ENCODE measurements around the gene FAM210B.

Gene FAM210B

GRCh38 chr20:56380375-56380774 is 21.6 kb downstream of the FAM210B start:
- Histone ChIP-seq H3K79me2 (ENCODE audit: control insufficient read depth, low read length) (peaks cover 84% of the 10 kb centered on the region), H3K36me3 (ENCODE audit: control insufficient read depth, low read length) (peaks cover 95% of the 10 kb centered on the region), H3F3A (ENCODE audit: control insufficient read depth, insufficient read depth) (no peaks in the 10 kb centered on the region), H3K27me3 (ENCODE audit: control insufficient read depth, low read length) (no peaks in the 10 kb centered on the region), H3K4me3 (ENCODE audit: low read length) (no peak overlapping the region), H3K4me2 (ENCODE audit: low read length) (no peak overlapping the region), H3K4me1 (ENCODE audit: control insufficient read depth, low read length) (no peaks in the 10 kb centered on the region), H3K9me2 (replicated peaks; ENCODE audit: control insufficient read depth, low read length) (no peaks in the 10 kb centered on the region), H3K27ac (ENCODE audit: low read depth, low read length) (no peak overlapping the region), H3K9me3 (ENCODE audit: control insufficient read depth, insufficient read depth, low read length) (no peaks in the 10 kb centered on the region), H4K20me1 (ENCODE audit: control insufficient read depth, insufficient read depth, low read depth, low read length) (no peaks in the 10 kb centered on the region; the same call in 1 of the 2 replicates)
- TF ChIP-seq EZH2phosphoT487 (IDR thresholded peaks at IDR 0.05; ENCODE audit: borderline replicate concordance, low read length) = no peak
- TF ChIP-seq, protein P1, sequence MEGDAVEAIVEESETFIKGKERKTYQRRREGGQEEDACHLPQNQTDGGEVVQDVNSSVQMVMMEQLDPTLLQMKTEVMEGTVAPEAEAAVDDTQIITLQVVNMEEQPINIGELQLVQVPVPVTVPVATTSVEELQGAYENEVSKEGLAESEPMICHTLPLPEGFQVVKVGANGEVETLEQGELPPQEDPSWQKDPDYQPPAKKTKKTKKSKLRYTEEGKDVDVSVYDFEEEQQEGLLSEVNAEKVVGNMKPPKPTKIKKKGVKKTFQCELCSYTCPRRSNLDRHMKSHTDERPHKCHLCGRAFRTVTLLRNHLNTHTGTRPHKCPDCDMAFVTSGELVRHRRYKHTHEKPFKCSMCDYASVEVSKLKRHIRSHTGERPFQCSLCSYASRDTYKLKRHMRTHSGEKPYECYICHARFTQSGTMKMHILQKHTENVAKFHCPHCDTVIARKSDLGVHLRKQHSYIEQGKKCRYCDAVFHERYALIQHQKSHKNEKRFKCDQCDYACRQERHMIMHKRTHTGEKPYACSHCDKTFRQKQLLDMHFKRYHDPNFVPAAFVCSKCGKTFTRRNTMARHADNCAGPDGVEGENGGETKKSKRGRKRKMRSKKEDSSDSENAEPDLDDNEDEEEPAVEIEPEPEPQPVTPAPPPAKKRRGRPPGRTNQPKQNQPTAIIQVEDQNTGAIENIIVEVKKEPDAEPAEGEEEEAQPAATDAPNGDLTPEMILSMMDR (IDR thresholded peaks at IDR 0.05; ENCODE audit: low read depth, low read length, poor library complexity, severe bottlenecking) = no peak

GRCh38 chr20:56381501-56381900 is 22.7 kb downstream of the FAM210B start:
- Histone ChIP-seq H3K4me1 (ENCODE audit: control insufficient read depth, low read length) (no peaks in the 10 kb centered on the region), H3K36me3 (ENCODE audit: control insufficient read depth, low read length) (peaks cover 95% of the 10 kb centered on the region), H3K4me3 (ENCODE audit: low read length) (no peak overlapping the region), H4K20me1 (ENCODE audit: control insufficient read depth, insufficient read depth, low read depth, low read length) (peaks cover 3% of the 10 kb centered on the region; the same call in 1 of the 2 replicates), H3F3A (ENCODE audit: control insufficient read depth, insufficient read depth) (no peaks in the 10 kb centered on the region), H3K4me2 (ENCODE audit: low read length) (no peak overlapping the region), H3K27me3 (ENCODE audit: control insufficient read depth, low read length) (no peaks in the 10 kb centered on the region), H3K9me3 (ENCODE audit: control insufficient read depth, insufficient read depth, low read length) (no peaks in the 10 kb centered on the region), H3K79me2 (ENCODE audit: control insufficient read depth, low read length) (peaks cover 82% of the 10 kb centered on the region), H3K9me2 (replicated peaks; ENCODE audit: control insufficient read depth, low read length) (no peaks in the 10 kb centered on the region), H3K27ac (ENCODE audit: low read depth, low read length) (no peak overlapping the region)
- TF ChIP-seq, protein P1 (IDR thresholded peaks at IDR 0.05; ENCODE audit: low read depth, low read length, poor library complexity, severe bottlenecking) = no peak
- no peak for TF ChIP-seq EZH2phosphoT487 (IDR thresholded peaks at IDR 0.05; ENCODE audit: borderline replicate concordance, low read length)

DNA sequence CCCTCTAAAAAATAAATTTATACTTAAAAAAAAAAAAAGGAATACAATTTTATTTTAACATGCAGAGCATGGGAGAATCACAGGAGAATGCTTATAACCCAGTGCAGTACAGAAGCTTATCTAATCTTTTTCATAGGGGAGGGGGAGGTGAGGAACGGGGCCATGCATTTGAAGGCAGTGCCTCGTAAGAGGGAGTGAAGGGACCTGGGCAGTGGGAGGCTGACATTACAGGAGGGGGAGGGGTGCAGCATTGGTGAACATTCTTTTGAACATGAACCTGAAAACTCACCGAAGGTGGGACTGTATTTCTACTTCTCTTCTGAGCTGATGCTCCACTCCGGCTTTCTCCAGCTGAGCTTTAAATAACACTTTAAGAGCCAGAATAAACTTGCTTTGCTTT is 23.9 kb downstream of the FAM210B start:
- Histone ChIP-seq H3K9me3 (ENCODE audit: control insufficient read depth, insufficient read depth, low read length) (no peaks in the 10 kb centered on the region), H4K20me1 (ENCODE audit: control insufficient read depth, insufficient read depth, low read depth, low read length) (peaks cover 3% of the 10 kb centered on the region; the same call in 1 of the 2 replicates), H3K27me3 (ENCODE audit: control insufficient read depth, low read length) (no peaks in the 10 kb centered on the region), H3K9me2 (replicated peaks; ENCODE audit: control insufficient read depth, low read length) (no peaks in the 10 kb centered on the region), H3K79me2 (ENCODE audit: control insufficient read depth, low read length) (peaks cover 82% of the 10 kb centered on the region), H3F3A (ENCODE audit: control insufficient read depth, insufficient read depth) (0 out of 2 replicates have a peak, but pooled peaks cover 3% of the 10 kb centered on the region), H3K4me2 (ENCODE audit: low read length) (no peak overlapping the region), H3K4me1 (ENCODE audit: control insufficient read depth, low read length) (no peaks in the 10 kb centered on the region), H3K4me3 (ENCODE audit: low read length) (no peak overlapping the region), H3K36me3 (ENCODE audit: control insufficient read depth, low read length) (peaks cover 94% of the 10 kb centered on the region), H3K27ac (ENCODE audit: low read depth, low read length) (no peak overlapping the region)
- TF ChIP-seq, protein P1 (IDR thresholded peaks at IDR 0.05; ENCODE audit: low read depth, low read length, poor library complexity, severe bottlenecking) = no peak
- no peak for TF ChIP-seq EZH2phosphoT487 (IDR thresholded peaks at IDR 0.05; ENCODE audit: borderline replicate concordance, low read length)
